IPS-15b (cell line): ENCODE results near the gene BBC3.
A peak's percentile ranks its signal among the peaks of the same experiment; 100 is the strongest.
"Not testable (repeated sequence)": the region's sequence is repeated elsewhere in the genome, so short reads cannot be mapped to it uniquely, and the experiment has no call there.

ENCODE experiments used
- H3K27me3 ChIP-seq: one replicate; pipeline ENCODE4 v1.6.1; 2013; ENCODE audit warnings: low read length; ENCODE audit not compliant: control insufficient read depth, insufficient read depth
- H3K36me3 ChIP-seq: one replicate; pipeline ENCODE4 v1.6.1; 2013; ENCODE audit warnings: low read length; ENCODE audit not compliant: control insufficient read depth, insufficient read depth
- H3K4me1 ChIP-seq: one replicate; pipeline ENCODE4 v1.6.1; 2013; ENCODE audit warnings: mild to moderate bottlenecking, low read length; ENCODE audit not compliant: control insufficient read depth, insufficient read depth
- H3K4me3 ChIP-seq: one replicate; pipeline ENCODE4 v1.5.1; 2013; ENCODE audit warnings: low read depth, low read length
- H3K9ac ChIP-seq: one replicate; pipeline ENCODE4 v1.6.1; 2013; ENCODE audit warnings: low read depth, mild to moderate bottlenecking, low read length
- H3K9me3 ChIP-seq: one replicate; pipeline ENCODE4 v1.6.1; 2013; ENCODE audit warnings: mild to moderate bottlenecking, low read length; ENCODE audit not compliant: control insufficient read depth, insufficient read depth

Gene BBC3

GRCh38 chr19:47230921-47231214 lies at the start of gene BBC3:
TSS of gene BBC3 (minus strand) at chr19:47231199. CDS start at chr19:47228431, 2,768 bp downstream.
- Histone ChIP-seq H3K9me3 (no peaks in the 10 kb centered on the region), H3K4me3 (peak within 1 kb of the TSS; percentile 80), H3K9ac (peak within 1 kb of the TSS; percentile 57), H3K27me3 (no peaks in the 10 kb centered on the region), H3K36me3 (no peaks in the 10 kb centered on the region), H3K4me1 (peaks cover 10% of the 10 kb centered on the region)

GRCh38 chr19:47280183-47280797 lies 49.3 kb upstream of the BBC3 start:
- H3K27me3 ChIP-seq = peaks cover 6% of the 10 kb centered on the region
- no peak overlapping the region for H3K4me3 ChIP-seq
- H3K9me3 ChIP-seq = no peaks in the 10 kb centered on the region
- no peaks in the 10 kb centered on the region for H3K4me1 ChIP-seq
- H3K9ac ChIP-seq = no peak overlapping the region
- H3K36me3 ChIP-seq = peaks cover 6% of the 10 kb centered on the region

- not testable (repeated sequence) for H3K4me1 ChIP-seq, H3K27me3 ChIP-seq, H3K36me3 ChIP-seq, H3K9me3 ChIP-seq, H3K4me3 ChIP-seq, H3K9ac ChIP-seq
Observed at GRCh38 chr19:47276513-47276912, 45.5 kb upstream of the BBC3 start.

- Histone ChIP-seq H3K9ac (no peak overlapping the region), H3K4me1 (peaks cover 3% of the 10 kb centered on the region), H3K36me3 (peaks cover 14% of the 10 kb centered on the region), H3K4me3 (peak overlapping the region; percentile 59), H3K27me3 (peaks cover 8% of the 10 kb centered on the region), H3K9me3 (no peaks in the 10 kb centered on the region)
Observed at GRCh38 chr19:47275791-47276461, 44.9 kb upstream of the BBC3 start.

- peak overlapping the region; percentile 59 for H3K4me3 ChIP-seq
- H3K9ac ChIP-seq = no peak overlapping the region
Observed at GRCh38 chr19:47274891-47275761, 44.1 kb upstream of the BBC3 start.

GRCh38 chr19:47274071-47274890 lies 43.3 kb upstream of the BBC3 start, which contains the start of gene INAFM1:
TSS of gene INAFM1 (plus strand) at chr19:47274885. CDS start at chr19:47274920, 35 bp downstream.
- peak within 1 kb of the TSS; percentile 93 for H3K4me3 ChIP-seq
- peaks cover 21% of the 10 kb centered on the region for H3K36me3 ChIP-seq
- no peaks in the 10 kb centered on the region for H3K9me3 ChIP-seq
- peaks cover 3% of the 10 kb centered on the region for H3K4me1 ChIP-seq
- H3K9ac ChIP-seq = peak within 1 kb of the TSS; percentile 87
- peaks cover 8% of the 10 kb centered on the region for H3K27me3 ChIP-seq

More at GRCh38 chr19:47274891-47275761, 44.1 kb upstream of the BBC3 start:
- H3K4me1 ChIP-seq = peaks cover 3% of the 10 kb centered on the region
- peaks cover 8% of the 10 kb centered on the region for H3K27me3 ChIP-seq
- H3K9me3 ChIP-seq = no peaks in the 10 kb centered on the region
- peaks cover 15% of the 10 kb centered on the region for H3K36me3 ChIP-seq

GRCh38 chr19:47273313-47274070 lies 42.5 kb upstream of the BBC3 start:
- H3K4me3 ChIP-seq = peak overlapping the region; percentile 93

GRCh38 chr19:47272448-47273312 lies 41.7 kb upstream of the BBC3 start:
- H3K27me3 ChIP-seq = peaks cover 8% of the 10 kb centered on the region
- peaks cover 3% of the 10 kb centered on the region for H3K4me1 ChIP-seq
- peak overlapping the region; percentile 81 for H3K9ac ChIP-seq
- H3K36me3 ChIP-seq = peaks cover 22% of the 10 kb centered on the region
- H3K9me3 ChIP-seq = no peaks in the 10 kb centered on the region
- H3K4me3 ChIP-seq = peak overlapping the region; percentile 93

More at GRCh38 chr19:47273313-47274070, 42.5 kb upstream of the BBC3 start:
- Histone ChIP-seq H3K36me3 (peaks cover 22% of the 10 kb centered on the region), H3K9me3 (no peaks in the 10 kb centered on the region), H3K4me1 (peaks cover 3% of the 10 kb centered on the region), H3K27me3 (peaks cover 8% of the 10 kb centered on the region), H3K9ac (peak overlapping the region; percentile 87)

GRCh38 chr19:47271949-47272348 lies 41.0 kb upstream of the BBC3 start:
- Histone ChIP-seq H3K27me3 (peaks cover 8% of the 10 kb centered on the region), H3K9ac (no peak overlapping the region), H3K36me3 (peaks cover 28% of the 10 kb centered on the region), H3K4me1 (peaks cover 3% of the 10 kb centered on the region), H3K4me3 (peak overlapping the region; percentile 93), H3K9me3 (no peaks in the 10 kb centered on the region)

- H3K4me3 ChIP-seq = no peak overlapping the region
- H3K4me1 ChIP-seq = peaks cover 3% of the 10 kb centered on the region
- no peaks in the 10 kb centered on the region for H3K9me3 ChIP-seq
- H3K27me3 ChIP-seq = peaks cover 3% of the 10 kb centered on the region
- H3K9ac ChIP-seq = no peak overlapping the region
- H3K36me3 ChIP-seq = peaks cover 27% of the 10 kb centered on the region
Observed at GRCh38 chr19:47270408-47270807, 39.4 kb upstream of the BBC3 start.
